Ishikawa (cell line): ENCODE data around the gene CSNK1D.

Experiments used
- CEBPB ChIP-seq: IDR thresholded peaks from 2 replicates; pipeline ENCODE4 v1.6.1; 2012
- CREB1 ChIP-seq: IDR thresholded peaks from 2 replicates; pipeline ENCODE4 v1.6.1; 2012; ENCODE audit warnings: low read depth
- EGR1 ChIP-seq: IDR thresholded peaks from 2 replicates; pipeline ENCODE4 v1.6.1; 2012
- EP300 ChIP-seq: IDR thresholded peaks from 2 replicates; pipeline ENCODE4 v1.6.1; 2012; ENCODE audit warnings: borderline replicate concordance
- FOXM1 ChIP-seq: IDR thresholded peaks from 2 replicates; pipeline ENCODE4 v1.6.1; 2012; ENCODE audit warnings: low read depth, borderline replicate concordance
- MAX ChIP-seq: IDR thresholded peaks from 2 replicates; pipeline ENCODE4 v1.6.1; 2012
- NFIC ChIP-seq: IDR thresholded peaks from 2 replicates; pipeline ENCODE4 v1.6.1; 2012
- RAD21 ChIP-seq: IDR thresholded peaks from 2 replicates; pipeline ENCODE4 v1.6.1; 2012; ENCODE audit warnings: low read depth
- REST ChIP-seq: IDR thresholded peaks from 2 replicates; pipeline ENCODE4 v1.6.1; 2012; ENCODE audit warnings: low read depth, mild to moderate bottlenecking
- TAF1 ChIP-seq: IDR thresholded peaks from 2 replicates; pipeline ENCODE4 v1.6.1; 2012; ENCODE audit warnings: low read depth, mild to moderate bottlenecking
- TCF12 ChIP-seq: IDR thresholded peaks from 2 replicates; pipeline ENCODE4 v1.6.1; 2012; ENCODE audit warnings: low read depth
- TEAD4 ChIP-seq: IDR thresholded peaks from 2 replicates; pipeline ENCODE4 v1.6.1; 2012
- USF1 ChIP-seq: IDR thresholded peaks from 2 replicates; pipeline ENCODE4 v1.6.1; 2012
- YY1 ChIP-seq: IDR thresholded peaks from 2 replicates; pipeline ENCODE4 v1.6.1; 2012; ENCODE audit warnings: low read depth
- ZBTB7A ChIP-seq: IDR thresholded peaks from 2 replicates; pipeline ENCODE4 v1.6.1; 2012; ENCODE audit warnings: low read depth

CSNK1D gene

GRCh38 chr17:82273327-82274133 lies at the start of gene CSNK1D:
Gene CSNK1D, minus strand, starts transcription at chr17:82273700. Its CDS starts 319 bp downstream, at chr17:82273381.
- TF ChIP-seq MAX (peak; percentile 69), CEBPB (no peak), TAF1 (peak; percentile 90), TCF12 (peak; percentile 61; the same call in 1 of the 2 replicates), USF1 (no peak), ZBTB7A (peak; percentile 91), EGR1 (0 out of 2 replicates have a peak, but pooled peaks have one; percentile 6), CREB1 (peak; percentile 78), YY1 (peak; percentile 91), NFIC (no peak; the same call in 1 of the 2 replicates), FOXM1 (no peak), RAD21 (no peak), TEAD4 (no peak; the same call in 1 of the 2 replicates), EP300 (peak; percentile 70; the same call in 1 of the 2 replicates), REST (no peak)

GRCh38 chr17:82322526-82323453 lies 49.3 kb upstream of the CSNK1D start:
- TF ChIP-seq EGR1 = no peak
- TF ChIP-seq REST = no peak
- no peak for TF ChIP-seq YY1
- no peak for TF ChIP-seq NFIC
- no peak for TF ChIP-seq RAD21
- TF ChIP-seq TAF1 = no peak
- no peak for TF ChIP-seq FOXM1
- TF ChIP-seq CEBPB = no peak
- TF ChIP-seq TCF12 = no peak
- TF ChIP-seq USF1 = no peak
- TF ChIP-seq CREB1 = no peak
- no peak for TF ChIP-seq EP300
- no peak for TF ChIP-seq ZBTB7A
- TF ChIP-seq TEAD4 = no peak
- TF ChIP-seq MAX = no peak

- TF ChIP-seq TAF1 = no peak
- TF ChIP-seq CREB1 = no peak
- no peak for TF ChIP-seq USF1
- TF ChIP-seq FOXM1 = no peak
- TF ChIP-seq TCF12 = no peak
- no peak for TF ChIP-seq EGR1
- TF ChIP-seq TEAD4 = no peak
- TF ChIP-seq NFIC = no peak
- no peak for TF ChIP-seq CEBPB
- TF ChIP-seq YY1 = no peak
- no peak for TF ChIP-seq EP300
- no peak for TF ChIP-seq ZBTB7A
- no peak for TF ChIP-seq REST
- no peak for TF ChIP-seq MAX
Observed at GRCh38 chr17:82321947-82322466, 48.5 kb upstream of the CSNK1D start.
